GM18511 (cell line): ENCODE measurements around the gene SWI5.
"Not testable (repeated sequence)": the region's sequence is repeated elsewhere in the genome, so short reads cannot be mapped to it uniquely, and the experiment has no call there.

Experiments used
- ATAC-seq: cut with Tn5 transposase; IDR thresholded peaks from one replicate; pipeline ENCODE4 v1.9.1; 2021; ENCODE audit warnings: mild to moderate bottlenecking, moderate library complexity; ENCODE audit not compliant: unreplicated experiment

Gene SWI5

DNA sequence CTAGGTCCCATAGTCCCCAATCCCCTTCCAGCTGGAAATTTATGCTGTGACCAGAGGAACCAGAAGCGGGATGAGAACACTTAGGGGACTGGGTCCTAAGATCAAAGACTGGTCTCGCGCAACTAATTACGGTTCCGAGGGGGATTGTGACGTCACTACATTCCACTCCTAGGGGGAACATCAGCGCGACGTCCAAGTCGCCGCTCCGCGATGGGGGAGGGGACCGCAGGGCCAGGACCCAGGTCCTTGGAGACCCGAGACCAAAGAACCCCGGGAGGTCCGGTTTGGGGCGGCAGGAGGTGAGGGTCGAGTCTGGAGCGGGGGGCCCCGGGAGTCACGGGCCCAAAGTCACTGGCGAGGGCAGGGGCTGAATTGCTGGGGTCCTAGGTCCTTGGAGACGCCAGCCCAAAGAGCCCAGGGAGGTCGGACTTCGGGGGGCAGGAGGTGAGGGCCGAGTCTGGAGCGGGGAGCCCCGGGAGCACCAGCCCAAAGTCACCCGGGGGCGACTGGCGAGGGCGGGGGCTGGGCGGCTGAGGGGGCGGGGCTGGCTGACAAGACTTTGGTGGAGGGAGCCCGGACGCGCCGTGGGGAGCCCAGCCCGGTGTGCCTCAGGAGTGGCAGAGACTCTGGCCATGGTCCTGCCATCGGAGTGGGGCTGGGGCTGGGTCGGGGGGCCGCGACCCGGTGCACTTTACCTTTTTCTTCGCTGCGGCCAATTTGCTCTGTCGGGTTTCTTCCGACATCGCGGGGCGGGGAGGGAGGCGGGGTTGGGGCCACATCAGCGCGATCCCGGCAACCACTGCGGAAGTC, 673 bp upstream of the SWI5 start, which contains the start of gene GOLGA2:
Gene GOLGA2, minus strand, starts transcription at position 810 of the 810 bp plus-strand sequence. Its CDS starts 31 bp downstream, at position 779.
- peak; percentile 65 for ATAC-seq

DNA sequence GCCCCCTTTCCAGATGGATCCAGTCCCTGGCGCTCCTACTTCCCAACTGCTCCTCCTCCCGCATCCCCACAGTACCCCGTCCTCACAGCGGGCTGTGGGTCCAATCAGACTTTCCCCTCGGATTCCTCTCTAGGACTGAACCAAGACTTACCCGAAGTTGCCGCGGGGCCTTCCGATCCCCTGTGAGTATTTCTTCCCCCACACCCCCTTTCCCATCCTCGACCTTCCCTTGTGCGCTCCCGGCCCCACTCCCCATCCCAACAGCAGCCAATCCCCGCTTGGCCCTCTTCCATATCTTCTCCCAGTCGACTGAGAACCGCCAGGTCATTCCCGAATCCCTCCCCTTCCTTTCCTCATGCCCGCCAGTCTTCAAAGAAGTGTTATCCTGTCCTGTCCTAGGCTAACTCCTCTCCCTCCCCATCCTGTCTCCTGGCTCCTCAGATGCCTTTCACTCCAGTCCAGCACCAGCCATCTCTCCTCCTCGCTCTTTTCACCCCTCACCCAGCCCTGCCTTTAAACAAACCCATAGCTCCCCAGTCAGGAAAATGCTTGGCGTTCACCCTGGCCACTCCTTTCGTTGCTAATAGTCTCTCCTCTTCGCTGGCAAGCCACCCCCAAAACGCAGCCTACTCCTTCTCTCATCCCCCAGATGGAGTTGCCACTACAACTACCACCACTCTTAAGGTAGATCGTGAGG, 646 bp downstream of the SWI5 start:
- no peak for ATAC-seq

DNA sequence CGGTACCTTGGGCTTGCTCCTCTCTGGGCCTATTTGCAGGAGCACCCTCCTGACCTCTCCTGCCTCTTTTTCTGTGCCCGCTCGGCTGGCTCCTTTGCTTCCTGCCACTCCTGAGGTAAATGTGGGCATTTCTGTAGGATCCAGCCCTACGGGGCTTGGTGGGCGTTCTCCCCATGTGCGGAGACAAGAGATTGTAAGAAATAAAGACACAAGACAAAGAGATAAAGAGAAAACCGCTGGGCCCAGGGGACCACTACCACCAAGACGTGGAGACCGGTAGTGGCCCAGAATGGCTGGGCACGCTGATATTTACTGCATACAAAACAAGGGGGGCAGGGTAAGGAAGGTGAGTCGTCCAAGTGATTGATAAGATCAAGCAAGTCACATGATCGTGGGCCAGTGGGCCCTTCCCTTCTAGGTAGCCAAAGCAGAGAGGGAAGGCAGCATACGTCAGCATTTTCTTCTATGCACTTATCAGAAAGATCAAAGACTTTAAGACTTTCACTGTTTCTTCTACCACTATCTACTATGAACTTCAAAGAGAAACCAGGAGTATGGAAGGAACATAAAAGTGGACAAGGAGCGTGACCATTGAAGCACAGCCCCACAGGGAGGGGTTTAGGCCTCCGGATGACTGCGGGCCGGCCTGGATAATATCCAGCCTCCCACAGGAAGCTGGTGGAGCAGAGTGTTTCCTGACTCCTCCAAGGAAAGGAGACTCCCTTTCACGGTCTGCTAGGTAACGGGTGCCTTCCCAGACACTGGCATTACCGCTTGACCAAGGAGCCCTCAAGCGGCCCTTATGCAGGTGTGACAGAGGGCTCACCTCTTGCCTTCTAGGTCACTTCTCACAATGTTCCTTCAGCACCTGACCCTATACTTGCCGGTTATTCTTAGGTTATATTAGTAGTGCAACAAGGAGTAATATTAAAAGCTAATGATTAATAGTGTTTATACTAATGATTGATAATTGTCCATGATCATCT, 3.3 kb downstream of the SWI5 start:
- not testable (repeated sequence) for ATAC-seq

DNA sequence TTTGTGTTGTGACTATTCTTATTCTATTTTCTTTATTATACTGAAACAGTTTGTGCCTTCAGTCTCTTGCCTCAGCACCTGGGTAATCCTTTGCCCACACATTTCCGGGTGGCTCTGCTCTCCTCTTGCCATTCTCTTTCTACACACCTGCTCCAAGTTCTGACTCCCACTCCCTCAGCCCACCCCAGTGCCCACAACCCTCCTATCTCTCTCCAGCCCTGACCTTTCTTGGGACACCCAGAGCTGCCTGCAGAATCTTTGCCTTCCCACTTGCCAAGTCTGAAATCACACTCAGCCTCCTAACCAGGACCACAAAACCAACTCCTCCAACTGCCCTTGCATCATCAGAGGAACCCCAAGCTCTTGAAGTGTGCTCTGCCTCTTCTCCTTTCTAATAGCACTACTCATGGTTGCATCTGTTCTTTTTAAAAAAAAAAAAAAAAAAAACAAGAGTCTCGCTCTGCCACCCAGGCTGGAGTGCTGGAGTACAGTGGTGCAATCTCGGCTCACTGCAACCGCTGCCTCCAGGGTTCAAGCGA, 4.1 kb downstream of the SWI5 start:
- no peak for ATAC-seq

DNA sequence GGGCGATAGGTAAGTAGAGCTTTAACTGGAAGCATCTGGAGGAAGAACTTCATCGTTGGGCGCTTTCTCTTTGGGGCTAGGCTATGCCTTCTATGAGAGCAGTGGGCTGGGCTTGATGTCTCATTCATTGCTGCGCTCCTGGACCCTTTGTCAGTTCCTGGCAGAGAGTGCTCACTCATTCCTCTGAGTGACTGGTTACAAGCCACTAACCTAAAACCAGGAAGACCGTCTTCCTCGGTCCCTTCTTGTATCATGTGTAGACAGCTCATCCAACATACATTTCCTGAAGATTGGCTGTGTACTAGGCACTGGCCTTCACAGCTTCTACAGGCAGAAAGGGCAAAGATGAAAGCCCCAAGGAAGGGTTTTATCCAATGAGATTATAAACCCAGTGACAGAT, 6.4 kb downstream of the SWI5 start:
- ATAC-seq = no peak

DNA sequence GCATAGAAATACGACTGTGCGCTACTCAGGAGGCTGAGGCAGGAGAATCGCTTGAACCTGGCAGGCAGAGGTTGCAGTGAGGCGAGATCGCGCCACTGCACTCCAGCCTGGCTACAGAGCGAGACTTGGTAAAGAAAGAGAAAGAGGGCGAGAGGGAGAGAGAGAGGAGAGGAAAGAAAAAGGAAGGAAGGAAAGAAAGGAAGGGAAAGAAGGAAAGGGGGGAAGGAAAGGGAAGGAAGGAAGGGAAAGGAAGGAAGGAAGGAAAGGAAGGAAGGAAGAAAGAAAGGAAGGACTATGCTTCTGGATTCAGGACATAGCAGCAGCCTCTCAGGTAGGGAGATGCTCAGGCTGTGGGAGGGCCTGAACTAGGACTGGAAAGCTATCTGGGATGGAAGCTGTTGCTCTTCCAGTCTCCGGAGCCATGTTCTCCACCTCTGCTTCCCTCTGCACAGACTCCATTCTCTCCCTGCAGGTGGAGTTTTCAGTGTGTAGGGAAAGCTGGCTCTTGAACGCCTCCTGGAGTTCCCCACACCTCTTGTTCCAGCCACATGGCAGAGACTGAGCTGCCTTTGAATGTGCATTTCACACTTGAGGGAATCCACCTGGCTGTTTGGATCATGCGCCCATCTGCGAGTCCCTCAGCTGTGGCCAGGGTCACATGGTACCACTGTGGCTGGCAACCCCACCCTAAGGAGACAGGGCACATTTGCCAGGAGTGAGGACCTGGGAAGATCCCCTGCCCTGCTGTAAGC, 9.1 kb downstream of the SWI5 start:
- no peak for ATAC-seq

DNA sequence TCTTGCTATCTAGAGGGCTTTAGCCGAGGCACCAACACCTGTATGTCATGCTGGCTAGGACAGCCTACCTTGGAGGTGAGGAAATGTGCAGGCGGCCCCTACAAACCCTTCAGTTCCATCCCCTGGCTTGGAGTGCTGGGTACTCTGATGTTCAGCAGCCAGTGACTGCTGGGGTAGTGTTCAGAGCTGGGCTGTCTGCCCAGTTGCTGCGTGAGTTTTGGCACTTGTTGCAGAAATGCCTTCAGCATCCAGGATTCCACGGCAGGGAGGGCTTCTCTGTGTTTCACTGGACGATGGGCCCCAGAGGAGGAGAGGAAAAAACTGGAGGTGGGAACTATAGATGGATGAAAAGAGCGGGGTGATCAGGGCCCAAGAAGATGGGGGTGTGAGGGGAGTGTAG, 10.4 kb downstream of the SWI5 start:
- ATAC-seq = no peak

DNA sequence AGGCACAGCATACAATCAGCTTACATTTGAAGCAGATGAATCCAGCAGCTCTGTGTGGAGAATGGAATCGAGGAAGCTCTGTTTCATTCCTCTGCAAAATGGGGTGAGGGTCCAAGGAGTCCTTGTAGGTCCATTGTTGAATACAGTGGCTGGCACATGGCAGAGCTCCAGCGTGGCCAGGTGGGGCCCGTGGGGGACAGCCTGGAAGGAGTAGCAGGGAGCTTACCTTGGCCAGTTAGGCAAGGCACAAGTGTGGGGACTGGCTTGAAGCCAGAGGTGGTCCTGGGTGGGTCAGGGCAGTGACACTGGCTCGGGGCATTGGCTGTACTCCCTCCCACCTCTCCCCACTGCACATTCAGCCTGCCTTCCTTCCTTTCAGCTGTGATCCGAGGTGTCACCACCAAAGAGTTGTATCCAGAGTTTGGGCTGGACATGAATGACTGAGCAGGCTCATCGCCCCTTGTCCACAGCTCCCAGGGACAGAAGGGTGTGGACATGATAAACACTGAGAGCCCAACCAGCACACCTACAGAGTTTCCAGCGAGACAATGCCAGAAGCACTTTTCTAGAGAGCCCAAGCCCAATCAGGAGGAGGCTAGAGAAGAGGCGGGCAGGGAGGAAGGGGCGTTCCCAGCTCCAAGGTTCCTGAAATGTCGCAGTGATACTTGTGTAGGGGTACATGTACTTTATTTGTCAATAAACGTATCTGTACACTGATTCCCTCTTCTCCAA, 12.4 kb downstream of the SWI5 start:
- no peak for ATAC-seq

DNA sequence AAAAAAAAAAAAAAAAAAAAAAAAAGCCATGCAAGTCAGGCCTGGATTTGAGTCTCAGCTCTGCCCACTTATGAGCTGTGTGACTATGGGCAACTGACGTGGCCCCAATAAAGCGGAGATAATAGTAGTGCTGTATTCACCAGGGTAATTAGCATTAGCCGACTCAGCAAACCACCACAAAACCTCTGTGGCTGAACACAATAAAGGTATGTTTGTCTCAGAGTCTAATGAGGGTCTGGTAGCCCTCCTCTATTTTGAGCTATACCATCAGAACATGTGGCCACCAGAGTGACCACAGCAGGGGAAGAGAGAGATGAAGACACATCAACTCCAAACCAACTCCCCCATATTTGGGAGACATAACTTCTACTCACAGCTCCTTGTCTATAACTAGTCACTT, 15.9 kb downstream of the SWI5 start:
- ATAC-seq = no peak

DNA sequence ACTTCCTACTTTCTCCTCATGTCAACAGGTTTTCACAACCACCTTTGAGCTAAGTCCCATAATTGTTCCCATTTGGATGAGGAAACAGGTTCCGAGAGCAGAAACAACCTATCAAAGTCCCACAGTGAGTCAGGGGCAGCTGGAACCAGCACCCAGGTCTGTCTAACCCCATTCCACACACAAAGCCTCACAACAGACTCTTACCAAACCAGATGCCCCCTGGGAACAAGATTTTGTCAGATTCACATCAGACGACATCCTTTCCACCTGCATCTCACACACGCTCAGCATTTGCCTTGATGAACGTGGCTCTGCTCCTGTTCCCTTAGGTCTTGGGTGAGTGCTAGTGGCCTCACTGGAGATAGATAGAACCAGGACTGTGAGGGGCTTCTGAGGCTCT, 17.0 kb downstream of the SWI5 start:
- ATAC-seq = no peak

DNA sequence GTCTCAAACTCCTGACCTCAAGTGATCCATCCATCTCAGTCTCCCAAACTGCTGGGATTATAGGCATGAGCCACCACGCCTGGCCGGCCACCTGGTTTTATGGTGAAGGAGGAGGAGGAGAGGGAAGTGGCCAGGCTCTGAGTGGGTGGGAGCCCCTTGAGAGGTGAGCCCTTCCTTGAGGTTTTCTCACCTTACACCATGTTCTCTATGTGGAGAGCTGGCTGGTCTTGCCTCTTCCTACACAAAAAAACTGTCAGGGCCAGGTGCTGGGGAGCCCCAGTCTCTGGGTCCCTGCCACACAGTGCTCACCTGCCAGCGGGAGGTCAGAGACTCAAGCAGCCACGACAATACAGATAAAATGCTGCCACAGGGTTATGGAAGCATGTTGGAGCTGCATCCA, 18.1 kb downstream of the SWI5 start:
- ATAC-seq = no peak

DNA sequence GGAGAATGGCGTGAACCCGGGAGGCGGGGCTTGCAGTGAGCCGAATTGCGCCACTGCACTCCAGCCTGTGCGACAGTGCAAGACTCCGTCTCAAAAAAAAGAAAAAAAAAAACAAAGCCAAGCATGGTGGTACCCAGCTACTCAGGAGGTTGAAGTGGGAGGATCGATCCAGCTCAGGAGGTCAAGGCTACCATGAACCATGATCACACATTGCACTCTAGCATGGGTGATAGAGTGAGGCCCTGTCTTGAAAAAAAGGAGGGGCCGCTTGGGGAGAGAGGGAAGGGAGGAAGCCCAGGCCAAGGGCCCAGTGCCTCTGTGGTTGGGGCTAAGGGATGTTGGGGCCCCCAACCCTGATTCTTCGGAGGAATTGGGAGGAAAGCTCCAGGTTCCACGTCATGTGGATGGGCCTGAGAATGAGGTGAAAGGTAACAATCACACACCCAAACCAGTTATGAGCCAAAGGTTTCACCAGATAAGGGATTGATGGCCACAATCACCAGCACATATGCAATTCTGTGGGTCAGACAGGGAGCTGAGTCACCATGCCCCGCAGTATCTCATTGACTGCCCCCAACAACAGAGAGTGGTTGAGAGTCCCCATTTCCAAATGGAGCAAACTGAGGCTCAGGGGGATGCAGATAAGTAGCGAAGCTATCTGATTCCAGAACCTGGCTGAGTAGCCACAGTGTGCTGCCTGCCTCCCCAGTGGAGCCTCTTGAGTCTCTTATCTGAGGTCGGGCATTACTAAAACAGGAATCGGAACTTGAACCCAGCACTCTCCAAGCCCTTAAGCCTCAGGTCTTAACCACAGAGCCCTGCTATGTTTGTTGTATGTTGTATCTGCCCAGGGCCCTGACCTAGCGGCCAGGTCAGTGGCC, 20.5 kb downstream of the SWI5 start:
- ATAC-seq = no peak

DNA sequence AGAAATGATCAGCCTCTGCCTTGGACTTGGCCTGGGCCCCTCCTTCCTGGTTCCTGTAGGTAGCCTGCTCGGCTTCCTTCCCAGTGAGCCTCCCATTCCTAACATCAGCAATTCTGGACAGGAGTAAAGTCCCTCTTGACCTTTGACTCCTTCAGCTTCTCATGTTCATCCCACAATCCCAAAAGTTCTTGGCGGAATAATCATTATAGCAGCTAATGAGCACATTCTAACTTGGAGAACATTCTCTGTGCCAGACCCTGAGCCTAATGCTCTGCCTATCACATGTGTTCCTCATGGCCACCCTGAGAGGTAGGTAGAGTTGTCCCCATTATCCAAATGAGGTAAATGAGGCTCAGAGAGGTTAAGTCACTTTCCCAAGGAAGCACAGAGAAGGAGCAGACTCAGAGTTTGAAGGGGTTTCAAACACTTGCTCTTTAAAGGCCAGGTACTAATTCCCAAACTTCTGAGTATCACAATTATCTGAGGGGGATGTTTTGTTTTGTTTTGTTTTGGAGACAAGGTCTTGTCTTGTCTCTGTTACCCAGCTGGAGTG, 21.2 kb downstream of the SWI5 start:
- no peak for ATAC-seq

DNA sequence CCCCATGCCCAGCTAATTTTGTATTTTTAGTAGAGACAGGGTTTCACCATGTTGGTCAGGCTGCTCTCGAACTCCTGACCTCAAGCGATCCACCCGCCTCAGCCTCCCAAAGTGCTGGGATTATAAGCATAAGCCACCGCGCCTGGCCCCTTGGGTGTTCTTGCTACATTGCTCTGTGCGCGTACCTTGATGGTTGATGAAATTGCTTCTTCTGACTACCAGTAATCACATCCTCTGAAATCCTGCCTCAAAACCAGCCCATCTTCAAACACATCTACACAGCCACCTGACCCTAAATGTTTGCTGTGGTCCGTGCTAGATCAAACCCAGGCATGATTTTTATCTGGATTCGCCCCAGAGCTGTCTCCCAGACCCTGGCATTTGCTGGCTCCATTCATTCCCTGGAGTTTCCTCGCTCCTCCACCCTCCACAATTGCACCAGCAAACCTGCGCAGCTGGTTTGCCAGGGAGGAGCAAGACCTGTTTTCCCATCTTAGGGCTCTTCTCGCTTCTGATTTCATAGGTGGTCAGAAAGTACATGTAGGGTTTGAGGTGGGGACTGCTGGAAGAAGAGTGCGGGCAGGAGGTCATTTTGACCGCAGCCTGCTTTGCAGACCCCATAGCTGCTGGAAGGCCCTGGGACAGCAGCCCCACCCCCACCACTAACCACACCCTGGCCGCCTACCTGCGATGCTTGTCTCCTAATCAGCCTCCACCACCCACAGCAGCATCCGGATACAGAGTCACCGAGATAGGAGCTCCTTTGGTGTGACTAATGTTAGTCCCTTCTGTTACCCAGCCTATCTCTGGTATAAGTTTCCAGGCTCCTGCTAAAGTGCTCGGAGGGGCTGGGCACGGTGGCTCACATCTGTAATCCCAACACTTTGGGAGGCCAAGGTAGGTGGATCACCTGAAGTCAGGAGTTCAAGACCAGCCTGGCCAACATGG, 22.7 kb downstream of the SWI5 start:
- no peak for ATAC-seq

DNA sequence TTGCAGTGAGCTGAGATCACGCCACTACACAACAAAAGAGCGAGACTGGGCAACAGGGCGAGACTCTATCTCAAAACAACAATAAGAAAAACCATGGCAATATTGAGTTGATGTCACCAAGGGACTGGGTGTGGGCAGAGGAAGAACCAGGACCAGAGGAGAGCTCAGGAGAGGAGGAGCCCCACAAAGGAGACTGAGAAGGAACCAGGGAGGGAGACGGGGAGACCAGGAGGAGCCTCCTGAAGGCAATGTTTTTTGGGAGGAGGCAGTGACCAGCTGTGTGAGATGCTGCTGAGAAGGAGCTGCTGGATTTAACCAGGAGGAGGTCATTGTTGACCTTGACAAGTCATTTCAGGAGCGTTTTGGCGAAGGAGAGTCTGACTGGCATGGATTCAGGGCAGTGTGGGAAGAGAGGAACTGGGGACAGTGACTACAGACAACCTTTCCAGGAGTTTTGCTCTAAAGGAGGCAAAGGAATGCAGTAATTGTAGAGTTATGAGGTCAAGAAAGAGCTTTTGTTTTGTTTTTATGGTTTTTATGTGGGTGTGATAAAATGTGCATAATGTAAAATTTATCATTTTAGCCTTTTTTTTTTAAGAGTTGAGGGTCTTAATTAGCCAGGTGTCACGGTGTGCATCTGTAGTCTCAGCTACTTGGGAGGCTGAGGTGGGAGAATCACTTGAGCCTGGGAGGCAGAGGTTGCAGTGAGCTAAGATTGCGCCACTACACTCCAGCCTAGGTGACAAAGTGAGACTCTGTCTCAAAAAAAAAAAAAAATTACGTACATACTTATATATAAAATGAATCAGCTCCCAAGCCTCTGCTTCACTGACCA, 28.3 kb downstream of the SWI5 start:
- ATAC-seq = no peak

DNA sequence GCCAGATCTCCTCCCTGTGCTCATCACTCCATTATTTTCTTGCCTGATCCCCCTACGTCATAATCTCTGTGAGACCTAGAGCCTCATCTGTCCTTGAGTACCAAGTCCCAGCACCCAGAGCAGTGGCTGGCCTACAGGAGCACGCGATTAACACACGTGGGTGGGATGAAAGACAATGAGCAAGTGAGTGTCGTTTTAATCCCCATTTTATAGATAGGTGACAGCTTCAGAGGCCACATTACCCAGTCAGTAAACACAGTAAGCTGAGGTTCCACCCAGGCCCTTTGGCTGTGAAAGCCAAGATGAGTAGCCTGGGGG, 28.9 kb downstream of the SWI5 start:
- no peak for ATAC-seq
